ENCODE measurements around the gene SAMD13.

Gene SAMD13

GRCh38 chr1:84368441-84368840 is 66.9 kb downstream of the SAMD13 start:
- ChIA-PET POLR2A (no interaction called here), CTCF (interaction anchor here (0.6 kb wide), 1 partner anchor 10 kb away, joined by 3 read pairs; no protein-coding TSS in a partner anchor)
- DNase-seq (ENCODE audit: extremely low spot score), result no peak
- TF ChIP-seq ZNF384 (IDR thresholded peaks at IDR 0.05) (no peak), SUZ12 (IDR thresholded peaks at IDR 0.05) (no peak), HDGF (IDR thresholded peaks at IDR 0.05; ENCODE audit: borderline replicate concordance) (no peak), TARDBP (IDR thresholded peaks at IDR 0.05) (no peak), L3MBTL2 (conservative IDR thresholded peaks at IDR 0.05) (no peak), BHLHE40 (IDR thresholded peaks at IDR 0.05; ENCODE audit: borderline replicate concordance) (no peak)

DNA sequence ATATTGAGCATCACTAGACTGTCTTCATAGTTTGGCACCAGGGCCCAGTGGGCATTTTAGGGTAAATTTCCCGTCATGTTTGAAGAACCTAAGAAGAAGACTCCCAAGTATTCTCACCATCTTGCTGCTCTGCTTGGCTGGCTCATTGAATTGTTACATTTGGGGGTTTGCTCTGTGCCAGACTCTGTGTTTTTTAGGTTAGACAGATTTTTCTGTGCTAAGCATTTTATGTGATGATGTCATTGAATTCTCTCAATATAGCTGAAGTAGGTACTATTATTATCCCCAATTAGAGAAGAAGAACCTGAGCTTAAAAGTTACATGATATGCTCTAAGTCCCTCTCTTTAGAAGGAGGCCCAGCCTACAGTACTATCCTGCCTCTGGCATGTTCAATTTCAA is 68.8 kb downstream of the SAMD13 start:
- DNase-seq (ENCODE audit: extremely low spot score), result no peak
- POLR2A ChIA-PET, result no interaction called here
- CTCF ChIA-PET, result no interaction called here
- no peak for TF ChIP-seq BHLHE40 (IDR thresholded peaks at IDR 0.05; ENCODE audit: borderline replicate concordance)

DNA sequence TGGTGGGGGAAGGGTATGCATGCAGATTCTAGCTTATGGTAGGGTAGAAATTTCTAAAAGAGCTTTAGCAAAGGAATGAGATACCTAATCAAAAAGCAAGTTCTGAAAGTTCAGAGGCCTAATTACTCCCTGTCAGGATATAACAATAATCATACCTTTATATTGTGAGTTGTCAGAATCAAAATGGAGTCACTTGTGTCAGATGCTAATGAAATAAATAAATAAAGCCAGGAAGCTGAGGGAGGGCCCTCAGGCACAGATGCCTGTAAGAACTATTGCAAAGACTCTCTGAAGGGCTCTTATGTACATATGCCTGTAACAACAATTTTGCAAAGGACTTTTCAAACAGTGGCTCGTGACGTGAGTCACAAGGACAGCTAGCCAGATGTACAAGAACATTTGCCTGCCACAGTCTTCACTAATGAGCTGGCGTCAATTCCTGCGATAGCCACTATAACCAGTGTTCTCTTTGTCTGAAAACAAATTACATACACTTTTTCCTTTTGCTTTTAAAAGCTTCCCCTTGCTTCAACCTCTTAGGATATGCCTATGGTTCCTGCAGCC is 69.4 kb downstream of the SAMD13 start:
- ChIA-PET CTCF (interaction anchor here (0.8 kb wide), 1 partner anchor 28 kb away, joined by 3 read pairs; no protein-coding TSS in a partner anchor), POLR2A (no interaction called here)
- no peak for DNase-seq (ENCODE audit: extremely low spot score)
- TF ChIP-seq SP1 (IDR thresholded peaks at IDR 0.05), result no peak

DNA sequence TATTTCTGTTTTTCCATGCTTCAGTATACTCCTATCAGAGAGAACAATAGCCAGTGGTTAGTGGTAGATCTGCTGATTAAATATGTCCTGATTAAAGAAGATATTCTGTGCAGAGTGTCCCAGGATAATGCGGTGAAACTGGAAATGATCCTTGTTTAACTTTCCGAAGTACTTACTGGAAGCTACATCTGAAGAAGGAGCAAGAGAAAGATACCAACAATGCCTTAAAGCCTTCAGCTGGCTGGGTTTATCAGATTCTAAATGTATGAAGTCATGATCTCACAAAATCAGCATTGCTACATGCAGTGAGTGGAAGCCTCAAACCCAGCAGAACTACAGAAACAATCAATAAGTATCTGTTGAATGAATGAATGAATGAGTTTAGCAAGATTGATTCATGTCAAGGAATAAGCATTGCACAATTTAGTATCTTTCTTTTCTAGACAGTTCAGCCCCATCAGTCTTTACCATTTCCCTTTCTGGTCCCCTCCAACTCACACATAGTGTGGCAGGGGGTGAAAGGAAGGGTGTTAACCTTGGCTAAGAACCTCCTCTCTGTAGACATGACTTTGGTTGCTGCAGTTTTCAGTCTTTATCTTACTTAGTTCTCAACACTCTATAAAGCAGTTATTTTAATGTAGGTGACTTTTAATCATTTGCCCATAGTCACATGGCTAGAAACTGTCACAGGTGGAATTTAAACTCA is 72.1 kb downstream of the SAMD13 start:
- DNase-seq (ENCODE audit: extremely low spot score), result no peak
- ChIA-PET CTCF (no interaction called here), POLR2A (no interaction called here)
- TF ChIP-seq TARDBP (IDR thresholded peaks at IDR 0.05), result no peak
- TF ChIP-seq ELF4 (IDR thresholded peaks at IDR 0.05), result no peak
- TF ChIP-seq ARNT (IDR thresholded peaks at IDR 0.05), result no peak
- TF ChIP-seq SP1 (IDR thresholded peaks at IDR 0.05), result no peak
- TF ChIP-seq BHLHE40 (IDR thresholded peaks at IDR 0.05; ENCODE audit: borderline replicate concordance), result no peak
- TF ChIP-seq CTBP1 (IDR thresholded peaks at IDR 0.05; ENCODE audit: borderline replicate concordance), result no peak
- no peak for TF ChIP-seq SUZ12 (IDR thresholded peaks at IDR 0.05)
- no peak for TF ChIP-seq L3MBTL2 (conservative IDR thresholded peaks at IDR 0.05)
- TF ChIP-seq, protein P1, sequence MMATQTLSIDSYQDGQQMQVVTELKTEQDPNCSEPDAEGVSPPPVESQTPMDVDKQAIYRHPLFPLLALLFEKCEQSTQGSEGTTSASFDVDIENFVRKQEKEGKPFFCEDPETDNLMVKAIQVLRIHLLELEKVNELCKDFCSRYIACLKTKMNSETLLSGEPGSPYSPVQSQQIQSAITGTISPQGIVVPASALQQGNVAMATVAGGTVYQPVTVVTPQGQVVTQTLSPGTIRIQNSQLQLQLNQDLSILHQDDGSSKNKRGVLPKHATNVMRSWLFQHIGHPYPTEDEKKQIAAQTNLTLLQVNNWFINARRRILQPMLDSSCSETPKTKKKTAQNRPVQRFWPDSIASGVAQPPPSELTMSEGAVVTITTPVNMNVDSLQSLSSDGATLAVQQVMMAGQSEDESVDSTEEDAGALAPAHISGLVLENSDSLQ (IDR thresholded peaks at IDR 0.05), result no peak
- TF ChIP-seq LEF1 (IDR thresholded peaks at IDR 0.05; ENCODE audit: borderline replicate concordance), result no peak
- TF ChIP-seq ZNF384 (IDR thresholded peaks at IDR 0.05), result no peak
- no peak for TF ChIP-seq FOXA1 (IDR thresholded peaks at IDR 0.05)
- TF ChIP-seq NFRKB (IDR thresholded peaks at IDR 0.05), result no peak
- no peak for TF ChIP-seq HDGF (IDR thresholded peaks at IDR 0.05; ENCODE audit: borderline replicate concordance)
- TF ChIP-seq FOXK2 (IDR thresholded peaks at IDR 0.05), result no peak

DNA sequence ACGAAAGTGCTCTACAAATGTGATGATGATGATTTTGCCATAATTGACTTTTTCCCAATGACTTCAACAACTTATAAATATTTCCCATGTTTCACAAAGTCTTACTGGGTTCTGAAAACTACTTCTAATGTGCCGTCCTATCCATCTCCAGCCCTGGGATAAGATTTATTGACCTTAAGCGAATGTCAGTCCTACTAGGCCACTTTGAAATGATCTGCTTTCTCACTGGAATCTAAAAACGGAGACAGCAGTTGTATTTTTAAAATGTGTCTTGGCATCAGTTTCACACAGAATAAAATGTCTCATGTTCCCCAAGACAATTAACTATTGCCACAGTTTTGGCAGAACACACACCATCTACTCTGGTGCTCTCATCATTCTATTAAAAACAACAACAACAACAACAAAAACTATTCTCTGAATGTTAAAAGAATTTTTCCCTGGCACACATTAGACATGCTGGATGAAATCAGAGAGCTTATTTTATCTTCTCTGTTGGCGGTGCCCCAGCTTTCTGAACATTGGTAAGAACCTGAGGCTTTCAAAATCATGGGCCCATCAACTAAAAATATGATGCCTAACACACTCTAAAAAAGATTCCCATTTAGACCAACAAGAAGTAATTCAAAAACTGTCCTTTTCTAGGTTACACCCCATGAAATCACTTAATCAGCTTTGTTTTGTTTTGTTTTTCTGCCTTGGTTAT is 73.6 kb downstream of the SAMD13 start:
- TF ChIP-seq CTBP1 (IDR thresholded peaks at IDR 0.05; ENCODE audit: borderline replicate concordance), result no peak
- no peak for TF ChIP-seq FOXK2 (IDR thresholded peaks at IDR 0.05)
- no peak for TF ChIP-seq ARNT (IDR thresholded peaks at IDR 0.05)
- no peak for TF ChIP-seq ELF4 (IDR thresholded peaks at IDR 0.05)
- no peak for TF ChIP-seq FOXA1 (IDR thresholded peaks at IDR 0.05)
- no peak for TF ChIP-seq HDGF (IDR thresholded peaks at IDR 0.05; ENCODE audit: borderline replicate concordance)
- TF ChIP-seq SUZ12 (IDR thresholded peaks at IDR 0.05), result no peak
- TF ChIP-seq LEF1 (IDR thresholded peaks at IDR 0.05; ENCODE audit: borderline replicate concordance), result no peak
- TF ChIP-seq L3MBTL2 (conservative IDR thresholded peaks at IDR 0.05), result no peak
- TF ChIP-seq BHLHE40 (IDR thresholded peaks at IDR 0.05; ENCODE audit: borderline replicate concordance), result no peak
- no peak for TF ChIP-seq NFRKB (IDR thresholded peaks at IDR 0.05)
- TF ChIP-seq, protein P1 (IDR thresholded peaks at IDR 0.05), result no peak
- TF ChIP-seq ZNF384 (IDR thresholded peaks at IDR 0.05), result no peak
- ChIA-PET POLR2A (no interaction called here), CTCF (interaction anchor here (0.5 to 0.7 kb wide), 3 partner anchors 89 to 466 kb away, joined by 3 read pairs; no protein-coding TSS in a partner anchor)
- DNase-seq (ENCODE audit: extremely low spot score), result no peak

- ChIA-PET POLR2A (no interaction called here), CTCF (interaction anchor here (0.7 kb wide), 1 partner anchor 90 kb away, joined by 3 read pairs; no protein-coding TSS in a partner anchor)
- DNase-seq (ENCODE audit: extremely low spot score), result no peak
- no peak for TF ChIP-seq BHLHE40 (IDR thresholded peaks at IDR 0.05; ENCODE audit: borderline replicate concordance)
- no peak for TF ChIP-seq CTBP1 (IDR thresholded peaks at IDR 0.05; ENCODE audit: borderline replicate concordance)
- TF ChIP-seq ARNT (IDR thresholded peaks at IDR 0.05), result no peak
- TF ChIP-seq FOXK2 (IDR thresholded peaks at IDR 0.05), result no peak
- no peak for TF ChIP-seq FOXA1 (IDR thresholded peaks at IDR 0.05)
- no peak for TF ChIP-seq HDGF (IDR thresholded peaks at IDR 0.05; ENCODE audit: borderline replicate concordance)
- no peak for TF ChIP-seq SP1 (IDR thresholded peaks at IDR 0.05)
- TF ChIP-seq ZNF384 (IDR thresholded peaks at IDR 0.05), result no peak
- TF ChIP-seq LEF1 (IDR thresholded peaks at IDR 0.05; ENCODE audit: borderline replicate concordance), result no peak
- TF ChIP-seq, protein P1 (IDR thresholded peaks at IDR 0.05), result no peak
- TF ChIP-seq NFRKB (IDR thresholded peaks at IDR 0.05), result no peak
- no peak for TF ChIP-seq SUZ12 (IDR thresholded peaks at IDR 0.05)
- TF ChIP-seq L3MBTL2 (conservative IDR thresholded peaks at IDR 0.05), result no peak
- TF ChIP-seq ELF4 (IDR thresholded peaks at IDR 0.05), result no peak
- TF ChIP-seq FOXM1 (IDR thresholded peaks at IDR 0.05; ENCODE audit: borderline replicate concordance), result no peak
These were observed 74.7 kb downstream of the SAMD13 start for GRCh38 chr1:84376000-84376910.
